Lung (tissue), 12 donors: ENCODE data around the gene HTN3. TPM values are rescaled to one million over a fixed set of nuclear protein-coding genes. Genes with fewer than 3 reads are reported as not detected.

Source experiments
- ATAC-seq: fragments of 200-7000 bp; cut with Tn5 transposase; one replicate; pipeline ENCODE4 v1.9.1; 2020; ENCODE audit warnings: moderate number of reproducible peaks; ENCODE audit not compliant: insufficient read depth, low FRiP score
- DNase-seq, 3 donors: peaks; one replicate each; pipeline ENCODE4 v3.0.0-alpha.2; 2013 to 2017
- H3K27ac ChIP-seq, 2 donors: one replicate each; pipeline ENCODE4 v1.5.1; 2013; ENCODE audit warnings: mild to moderate bottlenecking in 2 of 2, moderate library complexity in 2 of 2, control low read depth in 1 of 2, inconsistent platforms in 1 of 2, low read depth in 1 of 2, low read length in 1 of 2
- H3K27me3 ChIP-seq, 3 donors: one replicate each; pipeline ENCODE4 v1.5.1; 2013; ENCODE audit warnings: low read length in 2 of 3; ENCODE audit not compliant: control insufficient read depth in 3 of 3, insufficient read depth in 3 of 3
- H3K36me3 ChIP-seq, 4 donors: one replicate each; pipeline ENCODE4 v1.5.1; 2013; ENCODE audit warnings: low read length in 4 of 4, mild to moderate bottlenecking in 1 of 4, moderate library complexity in 1 of 4; ENCODE audit not compliant: control insufficient read depth in 4 of 4, insufficient read depth in 4 of 4
- H3K4me1 ChIP-seq, 5 donors: one replicate each; pipeline ENCODE4 v1.5.1; 2013; ENCODE audit warnings: low read length in 5 of 5, mild to moderate bottlenecking in 2 of 5, moderate library complexity in 1 of 5; ENCODE audit not compliant: control insufficient read depth in 5 of 5, insufficient read depth in 5 of 5
- H3K4me3 ChIP-seq: one replicate; pipeline ENCODE4 v1.5.1; 2013; ENCODE audit warnings: mild to moderate bottlenecking, control low read depth, moderate library complexity
- H3K9ac ChIP-seq, 2 donors: one replicate each; pipeline ENCODE4 v1.5.1; 2013; ENCODE audit warnings: low read length in 2 of 2, control low read depth in 1 of 2; ENCODE audit not compliant: insufficient read depth in 1 of 2
- H3K9me3 ChIP-seq, 4 donors: one replicate each; pipeline ENCODE4 v1.5.1; 2013; ENCODE audit warnings: low read length in 3 of 4, mild to moderate bottlenecking in 1 of 4, moderate library complexity in 1 of 4; ENCODE audit not compliant: control insufficient read depth in 4 of 4, insufficient read depth in 3 of 4
- WGBS, 2 donors: extraction: QIAGEN DNeasy Blood & Tissue Kit; methylation state at CpG; one replicate each; pipeline ENCODE4 v1.1.7; 2013; 5-methylcytosine and 5-hydroxymethylcytosine counted together
- polyA plus RNA-seq, 2 donors: library from polyadenylated mRNA; stranded (reverse); fragments of 200-250 nt; gene quantifications; one replicate each; pipeline ENCODE4 v1.2.1, GENCODE V29; 2013
- total RNA-seq, 2 donors: library from RNA; depleted of rRNA in 1 of 2; stranded (reverse); fragments of >200 nt in 1 of 2; gene quantifications; one replicate each; pipeline ENCODE4 v1.2.1, GENCODE V29; 2014 to 2021
- TF ChIP-seq, protein P1 (sequence below): IDR thresholded peaks from 2 replicates; pipeline ENCODE4 v1.5.1; 2012; ENCODE audit warnings: mild to moderate bottlenecking; ENCODE audit errors: control extremely low read depth, extremely low read depth
- donor health status: control.
- donor health status: control.
- donor health status: Bipolar disorder and iron deficiency.
- donor health status: healthy.
- donor health status: DM: yes; HTN: yes; CAD: no.

Gene HTN3
- total and polyA plus RNA-seq, 4 donors, result not detected

DNA sequence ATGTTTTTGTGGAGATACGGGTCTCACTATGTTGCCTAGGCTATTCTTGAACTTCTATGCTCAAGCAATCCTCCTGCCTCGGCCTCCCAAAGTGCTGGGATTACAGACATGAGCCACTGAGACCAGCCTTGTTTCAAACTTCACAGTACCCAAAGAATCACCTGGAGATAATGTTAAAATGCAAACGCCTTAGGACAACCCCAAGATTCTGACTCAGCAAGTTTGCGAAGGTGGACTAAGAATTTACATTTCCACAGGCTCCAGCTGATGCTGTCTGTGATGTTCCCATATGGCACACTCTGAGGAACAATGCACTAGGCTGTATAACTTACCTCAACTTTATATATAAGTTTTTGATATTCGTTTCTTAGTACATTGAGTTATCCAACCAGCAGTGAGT is 33.5 kb upstream of the HTN3 start:
- TF ChIP-seq, protein P1, sequence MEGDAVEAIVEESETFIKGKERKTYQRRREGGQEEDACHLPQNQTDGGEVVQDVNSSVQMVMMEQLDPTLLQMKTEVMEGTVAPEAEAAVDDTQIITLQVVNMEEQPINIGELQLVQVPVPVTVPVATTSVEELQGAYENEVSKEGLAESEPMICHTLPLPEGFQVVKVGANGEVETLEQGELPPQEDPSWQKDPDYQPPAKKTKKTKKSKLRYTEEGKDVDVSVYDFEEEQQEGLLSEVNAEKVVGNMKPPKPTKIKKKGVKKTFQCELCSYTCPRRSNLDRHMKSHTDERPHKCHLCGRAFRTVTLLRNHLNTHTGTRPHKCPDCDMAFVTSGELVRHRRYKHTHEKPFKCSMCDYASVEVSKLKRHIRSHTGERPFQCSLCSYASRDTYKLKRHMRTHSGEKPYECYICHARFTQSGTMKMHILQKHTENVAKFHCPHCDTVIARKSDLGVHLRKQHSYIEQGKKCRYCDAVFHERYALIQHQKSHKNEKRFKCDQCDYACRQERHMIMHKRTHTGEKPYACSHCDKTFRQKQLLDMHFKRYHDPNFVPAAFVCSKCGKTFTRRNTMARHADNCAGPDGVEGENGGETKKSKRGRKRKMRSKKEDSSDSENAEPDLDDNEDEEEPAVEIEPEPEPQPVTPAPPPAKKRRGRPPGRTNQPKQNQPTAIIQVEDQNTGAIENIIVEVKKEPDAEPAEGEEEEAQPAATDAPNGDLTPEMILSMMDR, result no peak
- DNase-seq (no peak), ATAC-seq (no peak)
- Histone ChIP-seq H3K4me1 (no peaks in the 10 kb centered on the region), H3K4me3 (no peak overlapping the region), H3K27me3 (no peaks in the 10 kb centered on the region), H3K27ac (no peak overlapping the region), H3K36me3 (no peaks in the 10 kb centered on the region), H3K9ac (no peak overlapping the region), H3K9me3 (no peaks in the 10 kb centered on the region)
- 86% methylated on average over 5 of the region's 5 CpGs for WGBS, 2 donors

- TF ChIP-seq, protein P1, result no peak
- Histone ChIP-seq H3K4me3 (no peak within 1 kb of the TSS), H3K9ac (no peak within 1 kb of the TSS), H3K27me3 (no peaks in the 10 kb centered on the region), H3K36me3 (no peaks in the 10 kb centered on the region), H3K9me3 (no peaks in the 10 kb centered on the region), H3K27ac (no peak within 1 kb of the TSS), H3K4me1 (no peaks in the 10 kb centered on the region)
- ATAC-seq (no peak), DNase-seq (no peak)
- WGBS, 2 donors, result 75 to 79% methylated on average over 3 of the region's 3 CpGs
These were observed 32.7 kb upstream of the HTN3 start, which contains the start of gene STATH for GRCh38 chr4:69995526-69996016. TSS of gene STATH (plus strand) at chr4:69995966. CDS start at chr4:69998438, 2,472 bp downstream.

- DNase-seq (no peak), ATAC-seq (no peak)
- H3K9ac ChIP-seq, result no peak overlapping the region
- no peak overlapping the region for H3K27ac ChIP-seq
- no peak overlapping the region for H3K4me3 ChIP-seq
- 89 to 92% methylated on average over 3 of the region's 3 CpGs for whole genome bisulfite sequencing, 2 donors
- H3K9me3 ChIP-seq, result no peaks in the 10 kb centered on the region
- H3K36me3 ChIP-seq, result no peaks in the 10 kb centered on the region
- H3K27me3 ChIP-seq, result no peaks in the 10 kb centered on the region
- no peaks in the 10 kb centered on the region for H3K4me1 ChIP-seq
- TF ChIP-seq, protein P1, result no peak
These were observed 28.8 kb upstream of the HTN3 start for GRCh38 chr4:69999420-69999819.

DNA sequence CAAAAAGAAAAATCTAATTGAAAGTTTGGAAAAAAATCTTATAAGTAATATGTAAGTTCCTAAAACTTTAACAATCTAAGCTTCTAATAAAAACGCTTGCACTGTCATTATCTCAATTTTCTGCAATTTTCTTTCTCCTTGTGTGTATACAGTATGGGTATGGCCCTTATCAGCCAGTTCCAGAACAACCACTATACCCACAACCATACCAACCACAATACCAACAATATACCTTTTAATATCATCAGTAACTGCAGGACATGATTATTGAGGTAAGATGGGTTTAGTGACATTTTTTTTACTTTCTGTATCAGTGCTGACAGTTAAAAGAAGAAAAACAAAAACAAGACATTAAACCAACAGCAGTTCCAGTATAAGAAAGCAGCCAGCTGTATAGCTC is 27.5 kb upstream of the HTN3 start:
- H3K4me1 ChIP-seq, result no peaks in the 10 kb centered on the region
- no peak for DNase-seq
- no peak overlapping the region for H3K27ac ChIP-seq
- TF ChIP-seq, protein P1, result no peak
- ATAC-seq, result no peak
- no peaks in the 10 kb centered on the region for H3K36me3 ChIP-seq
- WGBS, 2 donors, result 69 to 85% methylated on average over 1 of the region's 1 CpG
- H3K9ac ChIP-seq, result no peak overlapping the region
- no peaks in the 10 kb centered on the region for H3K27me3 ChIP-seq
- no peak overlapping the region for H3K4me3 ChIP-seq
- no peaks in the 10 kb centered on the region for H3K9me3 ChIP-seq
